Cardiac fibroblast (primary cell): ENCODE data around the gene CD36.
A peak's percentile ranks its signal among the peaks of the same experiment; 100 is the strongest.

Experiments
- DNase-seq, 2 donors: peaks; one replicate each; pipeline versions ENCODE4 v3.0.0 to v3.0.0-alpha.2; 2010; ENCODE audit warnings: low read depth in 2 of 2
- H3K4me3 ChIP-seq, 2 donors: replicated peaks in 1 of 2; 1 replicate in 1 of 2; 2 replicates in 1 of 2; pipeline ENCODE4 v1.5.1; 2011; ENCODE audit warnings: low read depth in 2 of 2, low read length in 2 of 2, mild to moderate bottlenecking in 2 of 2, moderate library complexity in 1 of 2
- TF ChIP-seq, protein P1 (sequence below): IDR thresholded peaks from one replicate; pipeline ENCODE4 v1.5.1; 2011; ENCODE audit warnings: low read depth, mild to moderate bottlenecking, low read length, inconsistent platforms

The CD36 gene

DNA sequence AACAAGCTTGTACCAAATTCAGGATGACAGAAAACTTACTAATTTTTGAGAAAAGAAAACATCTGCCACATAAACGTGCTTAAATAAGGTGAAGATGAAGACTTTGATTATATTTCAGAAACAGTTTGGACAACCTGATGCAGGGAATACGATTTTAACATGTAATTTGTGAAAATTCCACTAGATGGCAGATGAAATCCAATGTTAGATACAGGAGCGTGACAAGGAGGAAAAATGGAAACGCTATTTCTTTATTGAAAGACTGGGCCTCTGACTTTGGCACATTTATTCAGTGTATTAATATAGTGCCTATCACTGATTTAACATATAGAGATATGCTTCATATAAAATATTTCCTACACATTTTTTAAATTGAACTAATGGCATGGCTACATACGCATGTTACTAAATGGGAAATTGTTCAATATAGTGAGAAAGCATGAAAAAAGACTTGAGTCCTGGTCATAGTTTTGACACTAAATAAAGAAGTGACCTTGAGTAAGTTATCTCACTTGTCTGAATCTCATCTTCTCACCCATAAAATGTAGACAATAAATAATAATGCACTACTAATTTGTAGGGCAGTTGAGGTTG lies 60.7 kb downstream of the CD36 start:
- peak; percentile 71 to 76 for DNase-seq
- TF ChIP-seq, protein P1, sequence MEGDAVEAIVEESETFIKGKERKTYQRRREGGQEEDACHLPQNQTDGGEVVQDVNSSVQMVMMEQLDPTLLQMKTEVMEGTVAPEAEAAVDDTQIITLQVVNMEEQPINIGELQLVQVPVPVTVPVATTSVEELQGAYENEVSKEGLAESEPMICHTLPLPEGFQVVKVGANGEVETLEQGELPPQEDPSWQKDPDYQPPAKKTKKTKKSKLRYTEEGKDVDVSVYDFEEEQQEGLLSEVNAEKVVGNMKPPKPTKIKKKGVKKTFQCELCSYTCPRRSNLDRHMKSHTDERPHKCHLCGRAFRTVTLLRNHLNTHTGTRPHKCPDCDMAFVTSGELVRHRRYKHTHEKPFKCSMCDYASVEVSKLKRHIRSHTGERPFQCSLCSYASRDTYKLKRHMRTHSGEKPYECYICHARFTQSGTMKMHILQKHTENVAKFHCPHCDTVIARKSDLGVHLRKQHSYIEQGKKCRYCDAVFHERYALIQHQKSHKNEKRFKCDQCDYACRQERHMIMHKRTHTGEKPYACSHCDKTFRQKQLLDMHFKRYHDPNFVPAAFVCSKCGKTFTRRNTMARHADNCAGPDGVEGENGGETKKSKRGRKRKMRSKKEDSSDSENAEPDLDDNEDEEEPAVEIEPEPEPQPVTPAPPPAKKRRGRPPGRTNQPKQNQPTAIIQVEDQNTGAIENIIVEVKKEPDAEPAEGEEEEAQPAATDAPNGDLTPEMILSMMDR = peak; percentile 33
- no peak overlapping the region for H3K4me3 ChIP-seq

DNA sequence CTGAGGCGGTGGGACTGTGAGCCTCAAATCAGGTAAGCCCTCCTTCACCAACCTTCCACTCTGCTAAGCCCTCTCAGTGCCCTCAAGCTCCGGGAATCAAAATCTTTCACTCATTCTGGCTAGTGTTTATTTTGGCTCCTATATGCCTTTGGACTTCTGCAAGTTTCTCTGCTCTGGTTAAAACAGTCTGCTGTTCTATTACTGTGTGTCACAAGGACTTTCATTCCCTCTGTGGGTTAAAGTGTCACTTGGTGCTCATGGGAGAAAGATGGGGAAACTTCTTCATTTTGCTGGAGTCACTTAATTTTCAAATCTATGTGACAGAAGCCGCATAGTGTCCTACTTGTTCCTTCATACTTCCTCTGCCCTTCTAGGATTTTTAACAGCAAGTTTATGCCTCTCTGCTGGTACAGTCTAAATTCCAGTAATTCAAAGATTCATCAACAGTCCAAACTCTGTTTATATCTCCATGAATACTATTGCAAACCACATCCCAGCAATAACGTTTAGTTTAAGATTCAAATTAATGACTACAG lies 61.3 kb downstream of the CD36 start:
- DNase-seq = peak; percentile 29 to 45
- H3K4me3 ChIP-seq = no peak overlapping the region
- TF ChIP-seq, protein P1 = no peak

DNA sequence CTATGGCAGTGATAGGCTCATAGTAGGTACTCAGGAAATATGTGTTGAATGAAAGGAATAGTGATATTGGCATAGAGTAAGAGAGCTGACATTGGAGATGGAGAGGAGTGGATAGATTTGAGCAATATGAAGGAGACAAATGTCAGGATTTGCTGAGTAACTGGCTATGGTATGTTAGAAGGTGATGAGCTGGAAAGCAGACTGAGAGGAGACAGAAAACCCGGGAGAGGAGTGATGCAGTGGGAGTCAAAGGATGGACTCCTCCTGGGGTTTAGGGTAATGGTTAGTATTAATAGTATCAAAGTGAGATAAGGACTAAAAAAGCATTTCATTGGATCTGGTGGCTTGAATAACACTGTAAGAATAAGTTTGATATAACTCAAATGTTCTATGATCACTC lies 64.8 kb downstream of the CD36 start:
- TF ChIP-seq, protein P1 = no peak
- no peak overlapping the region for H3K4me3 ChIP-seq
- DNase-seq = peak in 1 of 2 donors; percentile 32

- DNase-seq = no peak
- TF ChIP-seq, protein P1 = no peak
- H3K4me3 ChIP-seq = no peak overlapping the region
Measured at GRCh38 chr7:80705130-80705781, 66.8 kb downstream of the CD36 start.

GRCh38 chr7:80707318-80707717 lies 68.9 kb downstream of the CD36 start:
- no peak for DNase-seq
- TF ChIP-seq, protein P1 = no peak
- no peak overlapping the region for H3K4me3 ChIP-seq

DNA sequence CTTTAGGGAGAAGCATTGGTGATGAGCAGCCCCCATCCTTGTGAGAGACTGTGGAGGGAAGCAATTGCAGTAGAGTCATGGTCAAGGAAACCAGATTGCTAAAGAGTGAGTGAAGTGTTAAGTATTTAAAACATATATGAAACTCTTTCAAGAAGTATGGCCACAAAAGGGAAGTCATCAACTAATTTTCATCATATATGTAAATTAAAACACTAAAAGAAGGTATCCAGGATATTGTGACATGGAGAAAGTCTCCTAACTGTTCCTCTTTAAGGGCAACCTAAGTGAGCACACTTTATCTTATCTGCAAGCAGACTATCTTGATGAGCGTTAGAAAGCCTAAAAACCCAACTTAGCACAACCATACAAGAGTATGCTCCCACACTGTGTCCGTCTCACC lies 69.7 kb downstream of the CD36 start:
- no peak overlapping the region for H3K4me3 ChIP-seq
- DNase-seq = no peak
- TF ChIP-seq, protein P1 = no peak
